Smooth muscle cell (in vitro differentiated cells): ENCODE results near the gene MYO3B. TPM values are rescaled to one million over a fixed set of nuclear protein-coding genes. Genes with fewer than 3 reads are reported as not detected.

Experiments used
- DNase-seq: peaks from one replicate; lab custom pipeline; 2025; ENCODE audit not compliant: unreplicated experiment; lab: John Stamatoyannopoulos, UW
- H2AFZ ChIP-seq: fragments of 200-600 bp; sonication (generic); 2 replicates; pipeline ENCODE4 v1.6.0; 2016; ENCODE audit warnings: antibody characterized with exemption, low read depth, mild to moderate bottlenecking
- H3F3A ChIP-seq: fragments of 200-600 bp; sonication (generic); 2 replicates; pipeline ENCODE4 v1.6.0; 2017; ENCODE audit warnings: antibody characterized with exemption, low read depth
- H3K27ac ChIP-seq: fragments of 200-600 bp; sonication (generic); 2 replicates; pipeline ENCODE4 v1.5.1; 2016; ENCODE audit warnings: low read depth, mild to moderate bottlenecking
- H3K27me3 ChIP-seq: fragments of 200-600 bp; sonication (generic); 2 replicates; pipeline ENCODE4 v1.6.1; 2016; ENCODE audit warnings: low read depth, mild to moderate bottlenecking
- H3K36me3 ChIP-seq: fragments of 200-600 bp; sonication (generic); 2 replicates; pipeline ENCODE4 v1.5.1; 2016; ENCODE audit warnings: low read depth
- H3K4me1 ChIP-seq: fragments of 200-600 bp; sonication (generic); 2 replicates; pipeline ENCODE4 v1.5.1; 2016; ENCODE audit warnings: low read depth
- H3K4me2 ChIP-seq: fragments of 200-600 bp; sonication (generic); 2 replicates; pipeline ENCODE4 v1.6.0; 2016; ENCODE audit warnings: mild to moderate bottlenecking
- H3K4me3 ChIP-seq: fragments of 200-600 bp; sonication (generic); 2 replicates; pipeline ENCODE4 v1.5.1; 2016; ENCODE audit warnings: mild to moderate bottlenecking
- H3K79me2 ChIP-seq: fragments of 200-600 bp; sonication (generic); 2 replicates; pipeline ENCODE4 v1.6.0; 2016; ENCODE audit warnings: low read depth, mild to moderate bottlenecking
- H3K9ac ChIP-seq: fragments of 200-600 bp; sonication (generic); 2 replicates; pipeline ENCODE4 v1.6.0; 2016; ENCODE audit warnings: low read depth
- H3K9me3 ChIP-seq: fragments of 200-600 bp; sonication (generic); replicated peaks from 2 replicates; pipeline ENCODE4 v1.5.1; 2016; ENCODE audit warnings: low read depth
- H4K20me1 ChIP-seq: fragments of 200-600 bp; sonication (generic); 2 replicates; pipeline ENCODE4 v1.6.0; 2016; ENCODE audit warnings: low read depth
- CTCF ChIP-seq: fragments of 200-600 bp; sonication (generic); IDR thresholded peaks from 2 replicates; pipeline ENCODE4 v1.5.1; 2017; ENCODE audit warnings: borderline replicate concordance, mild to moderate bottlenecking, antibody characterized with exemption; ENCODE audit not compliant: insufficient read depth, poor library complexity, severe bottlenecking
- WGBS: methylation state at CpG from one replicate; pipeline ENCODE4 v1.1.7; 2016; ENCODE audit warnings: low lambda C conversion rate; 5-methylcytosine and 5-hydroxymethylcytosine counted together
- polyA plus RNA-seq: library from polyadenylated mRNA; unstranded; fragments of >200 nt; fragmentation: Nextera tagmentation; extraction: Ambion mirVana; gene quantifications from 2 replicates; pipeline ENCODE4 v1.2.1, GENCODE V29; 2016
- total RNA-seq: library from RNA; depleted of rRNA; stranded (reverse); fragments of >200 nt; gene quantifications from 2 replicates; pipeline ENCODE4 v1.2.3, GENCODE V29; 2014

MYO3B gene
- total and polyA plus RNA-seq, 2 experiments from 2014 or later, result 0.47 to 3.1 TPM

DNA sequence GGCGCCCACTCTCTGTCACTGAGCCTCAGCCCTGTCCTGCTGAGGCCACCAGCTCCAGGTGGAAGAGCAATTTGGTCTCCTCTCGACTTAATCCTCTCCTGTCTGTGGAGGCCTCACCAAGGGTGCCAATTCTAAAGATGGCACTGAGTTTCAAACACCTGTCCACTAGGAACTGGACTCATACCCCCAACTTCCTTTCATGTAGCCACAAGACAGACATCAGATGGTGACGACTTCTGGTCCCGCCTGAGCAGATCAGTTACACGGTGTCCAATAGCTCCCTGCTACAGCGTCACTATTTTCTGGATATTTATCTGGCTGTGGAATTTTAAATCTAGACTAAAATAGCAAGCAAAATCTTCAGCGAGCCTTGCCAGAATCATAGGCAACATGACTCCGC lies 512.7 kb downstream of the MYO3B start:
- no peaks in the 10 kb centered on the region for H4K20me1 ChIP-seq
- H3K27ac ChIP-seq, result no peak overlapping the region
- H3K27me3 ChIP-seq, result no peaks in the 10 kb centered on the region
- H3K9me3 ChIP-seq, result no peaks in the 10 kb centered on the region
- no peak for DNase-seq
- H3K4me2 ChIP-seq, result no peak overlapping the region
- no peaks in the 10 kb centered on the region for H3K4me1 ChIP-seq
- no peak for TF ChIP-seq CTCF
- WGBS, result 97% methylated on average over 8 of the region's 8 CpGs
- H3F3A ChIP-seq, result no peaks in the 10 kb centered on the region
- H3K36me3 ChIP-seq, result no peaks in the 10 kb centered on the region
- H3K4me3 ChIP-seq, result no peak overlapping the region
- no peak overlapping the region for H2AFZ ChIP-seq
- H3K79me2 ChIP-seq, result no peaks in the 10 kb centered on the region
- H3K9ac ChIP-seq, result no peak overlapping the region

- Histone ChIP-seq H3K4me2 (no peak overlapping the region), H3K27ac (no peak overlapping the region), H3K9ac (no peak overlapping the region), H3K36me3 (no peaks in the 10 kb centered on the region), H3K79me2 (no peaks in the 10 kb centered on the region), H3K4me1 (peaks cover 10% of the 10 kb centered on the region), H3K4me3 (no peak overlapping the region), H3K27me3 (no peaks in the 10 kb centered on the region), H3F3A (no peaks in the 10 kb centered on the region), H2AFZ (no peak overlapping the region), H4K20me1 (no peaks in the 10 kb centered on the region), H3K9me3 (no peaks in the 10 kb centered on the region)
- no peak for TF ChIP-seq CTCF
- DNase-seq, result no peak
- WGBS, result 89% methylated on average over 11 of the region's 11 CpGs
Measured at GRCh38 chr2:170694316-170694715, 516.4 kb downstream of the MYO3B start.

GRCh38 chr2:170695521-170696410 lies 517.8 kb downstream of the MYO3B start:
- Histone ChIP-seq H3K27me3 (no peaks in the 10 kb centered on the region), H3K9me3 (no peaks in the 10 kb centered on the region), H3K27ac (no peak overlapping the region), H3K79me2 (no peaks in the 10 kb centered on the region), H3K4me2 (no peak overlapping the region), H4K20me1 (no peaks in the 10 kb centered on the region), H3K4me3 (no peak overlapping the region), H3K36me3 (no peaks in the 10 kb centered on the region), H3K9ac (no peak overlapping the region), H2AFZ (no peak overlapping the region), H3K4me1 (peaks cover 10% of the 10 kb centered on the region), H3F3A (no peaks in the 10 kb centered on the region)
- TF ChIP-seq CTCF, result no peak
- no peak for DNase-seq
- 62% methylated on average over 6 of the region's 6 CpGs for WGBS

GRCh38 chr2:170696948-170697347 lies 519.0 kb downstream of the MYO3B start:
- Histone ChIP-seq H3K9me3 (no peaks in the 10 kb centered on the region), H3K36me3 (no peaks in the 10 kb centered on the region), H4K20me1 (no peaks in the 10 kb centered on the region), H3K4me3 (no peak overlapping the region), H3K27ac (no peak overlapping the region), H2AFZ (no peak overlapping the region), H3K4me2 (no peak overlapping the region), H3K79me2 (no peaks in the 10 kb centered on the region), H3K9ac (no peak overlapping the region), H3K27me3 (no peaks in the 10 kb centered on the region), H3F3A (no peaks in the 10 kb centered on the region), H3K4me1 (peaks cover 10% of the 10 kb centered on the region)
- 74% methylated on average over 3 of the region's 3 CpGs for WGBS
- TF ChIP-seq CTCF, result no peak
- no peak for DNase-seq
